GM19238 (cell line): Measurements from ENCODE around the gene UBE2H.
"Not testable (repeated sequence)": the region's sequence is repeated elsewhere in the genome, so short reads cannot be mapped to it uniquely, and the experiment has no call there.

ENCODE experiments used
- DNase-seq: peaks from one replicate; pipeline ENCODE4 v3.0.0; 2011; ENCODE audit warnings: low spot score; ENCODE audit not compliant: insufficient read length

UBE2H gene

GRCh38 chr7:129823143-129823542 lies 129.6 kb downstream of the UBE2H start:
- not testable (repeated sequence) for DNase-seq

- DNase-seq: no peak
These were observed 131.3 kb downstream of the UBE2H start for GRCh38 chr7:129821476-129821875.

GRCh38 chr7:129816742-129817141 lies 136.0 kb downstream of the UBE2H start:
- DNase-seq: no peak

GRCh38 chr7:129807863-129808262 lies 144.9 kb downstream of the UBE2H start:
- no peak for DNase-seq

GRCh38 chr7:129804890-129805719 lies 147.7 kb downstream of the UBE2H start:
- no peak for DNase-seq

DNA sequence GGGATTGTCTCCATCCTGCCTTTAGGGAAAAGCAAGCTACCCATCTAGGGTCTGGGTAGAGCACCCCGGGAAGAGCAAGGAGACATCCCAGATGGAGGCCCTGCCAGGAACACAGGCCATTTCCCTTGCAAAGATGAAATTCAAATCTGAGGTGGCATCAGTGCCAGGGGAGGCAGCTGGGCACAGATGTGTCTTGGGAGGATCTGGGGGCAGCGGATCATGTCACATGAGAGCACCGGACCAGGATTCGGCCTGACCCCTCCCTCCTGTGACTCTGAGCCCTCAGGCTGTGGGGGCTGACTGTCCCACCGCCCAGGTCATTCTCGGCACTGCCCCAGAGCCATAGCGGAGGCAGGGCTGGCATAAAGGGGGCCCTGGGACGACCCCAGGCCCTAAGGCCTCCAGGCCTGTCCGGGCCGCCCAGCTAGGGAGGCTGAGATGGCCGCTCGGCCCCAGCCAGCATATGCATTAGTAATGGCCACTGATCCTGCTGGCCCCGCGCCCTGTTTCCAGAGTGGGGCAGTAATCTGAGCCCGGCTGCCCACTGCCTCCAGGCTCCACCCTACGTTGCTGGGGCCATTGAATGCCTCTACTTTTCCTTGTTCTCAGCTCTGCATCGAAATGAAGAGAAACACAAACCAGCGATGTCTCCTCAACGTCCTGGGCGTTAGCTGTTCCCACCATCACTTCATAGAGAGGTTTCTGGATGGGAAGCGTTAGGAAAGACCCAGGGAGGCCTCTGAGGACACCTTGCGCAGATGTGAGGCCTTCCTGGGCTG lies 148.5 kb downstream of the UBE2H start:
- DNase-seq: no peak

DNA sequence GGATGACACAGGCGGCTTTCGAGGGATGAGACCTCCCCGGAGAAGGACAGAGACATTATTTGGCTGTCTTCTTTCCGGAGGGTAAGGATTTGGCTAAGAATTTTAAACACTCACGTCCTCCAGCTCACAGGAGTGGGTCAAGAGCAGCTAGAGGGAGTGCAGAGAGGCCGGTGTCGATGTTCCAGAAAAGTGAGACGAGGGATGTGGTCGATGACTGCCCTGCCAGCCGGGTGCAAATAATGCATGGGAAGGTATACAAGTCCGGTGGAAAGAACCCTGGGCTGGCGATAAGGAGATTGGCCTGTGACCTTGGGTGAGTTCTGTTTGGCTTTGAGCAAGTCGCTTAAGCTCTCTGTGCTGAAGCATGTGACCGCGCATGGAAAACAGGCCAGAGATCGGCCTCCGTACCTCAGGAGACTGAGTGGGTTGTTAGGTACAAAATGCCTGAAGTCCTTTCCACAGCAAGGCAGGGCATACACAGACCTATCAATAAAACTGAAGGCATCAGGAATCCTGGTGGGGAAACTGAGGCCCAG lies 149.1 kb downstream of the UBE2H start:
- DNase-seq: no peak

DNA sequence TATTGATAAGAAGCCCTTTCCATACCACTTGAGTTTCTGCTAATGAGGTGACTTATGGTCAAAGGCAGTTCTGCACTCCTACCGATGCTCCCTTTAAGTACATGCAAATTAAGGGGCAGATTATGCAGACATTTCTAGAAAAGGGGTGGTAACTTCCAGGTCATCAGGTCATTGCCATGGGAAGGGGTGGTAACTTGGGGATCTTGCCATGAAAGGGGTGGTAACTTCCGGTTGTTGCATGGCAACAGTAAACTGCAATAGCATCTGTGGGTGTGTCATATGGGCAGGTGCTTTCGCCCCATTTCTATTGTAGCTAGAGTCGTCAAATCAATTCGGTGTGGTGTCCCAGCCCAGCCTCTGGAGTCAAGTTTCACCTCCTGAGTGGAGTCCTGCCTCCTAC lies 150.9 kb downstream of the UBE2H start:
- no peak for DNase-seq

DNA sequence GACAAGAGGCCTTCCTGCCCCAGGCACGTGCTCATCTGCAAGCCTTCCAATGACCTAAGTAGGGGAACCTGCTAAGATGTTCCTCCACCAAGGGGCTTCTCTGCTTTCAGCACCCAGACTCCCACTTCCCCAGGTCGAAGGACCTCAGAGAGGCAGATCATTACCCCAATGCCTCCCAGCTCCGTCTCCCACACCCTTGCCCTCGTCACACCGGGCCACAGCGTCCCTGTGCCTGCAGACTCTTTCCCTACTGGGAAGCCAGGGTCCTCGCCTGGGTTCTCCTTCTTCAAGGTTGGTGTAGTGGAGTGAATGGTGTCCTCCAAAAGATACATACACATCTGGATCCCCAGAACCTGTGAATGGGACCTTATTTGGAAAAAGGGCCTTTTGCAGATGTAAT lies 151.9 kb downstream of the UBE2H start:
- DNase-seq: no peak

DNA sequence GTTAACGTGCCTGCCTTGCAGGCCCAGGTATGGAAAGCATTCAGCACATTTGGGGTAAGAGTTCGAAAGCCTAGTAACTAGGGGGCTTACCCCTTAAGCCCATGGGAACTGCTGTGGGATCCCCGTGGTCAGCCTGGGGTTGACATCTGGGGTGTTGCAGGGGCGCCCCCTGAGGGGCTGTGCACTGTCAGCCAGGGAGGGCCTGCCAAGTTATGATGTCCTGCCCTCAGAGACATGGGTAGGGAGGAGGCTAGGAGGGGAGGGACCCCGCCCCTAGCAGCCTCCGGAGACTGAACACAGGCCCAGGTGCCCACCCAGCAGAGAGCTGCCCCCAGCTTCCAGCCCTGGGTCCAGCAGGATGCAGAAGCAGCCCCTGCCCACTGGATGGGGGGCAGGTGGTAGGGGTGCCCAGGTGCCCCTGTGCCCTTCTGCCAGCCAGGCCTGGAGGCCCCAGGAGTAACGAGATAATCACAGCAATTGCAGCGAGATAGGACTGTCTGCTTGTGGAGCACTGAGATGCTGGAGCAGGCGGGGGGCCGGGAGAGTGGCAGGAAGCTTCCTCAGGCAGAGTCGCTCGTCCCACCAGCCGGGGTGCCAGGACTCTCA lies 153.3 kb downstream of the UBE2H start:
- DNase-seq: no peak

DNA sequence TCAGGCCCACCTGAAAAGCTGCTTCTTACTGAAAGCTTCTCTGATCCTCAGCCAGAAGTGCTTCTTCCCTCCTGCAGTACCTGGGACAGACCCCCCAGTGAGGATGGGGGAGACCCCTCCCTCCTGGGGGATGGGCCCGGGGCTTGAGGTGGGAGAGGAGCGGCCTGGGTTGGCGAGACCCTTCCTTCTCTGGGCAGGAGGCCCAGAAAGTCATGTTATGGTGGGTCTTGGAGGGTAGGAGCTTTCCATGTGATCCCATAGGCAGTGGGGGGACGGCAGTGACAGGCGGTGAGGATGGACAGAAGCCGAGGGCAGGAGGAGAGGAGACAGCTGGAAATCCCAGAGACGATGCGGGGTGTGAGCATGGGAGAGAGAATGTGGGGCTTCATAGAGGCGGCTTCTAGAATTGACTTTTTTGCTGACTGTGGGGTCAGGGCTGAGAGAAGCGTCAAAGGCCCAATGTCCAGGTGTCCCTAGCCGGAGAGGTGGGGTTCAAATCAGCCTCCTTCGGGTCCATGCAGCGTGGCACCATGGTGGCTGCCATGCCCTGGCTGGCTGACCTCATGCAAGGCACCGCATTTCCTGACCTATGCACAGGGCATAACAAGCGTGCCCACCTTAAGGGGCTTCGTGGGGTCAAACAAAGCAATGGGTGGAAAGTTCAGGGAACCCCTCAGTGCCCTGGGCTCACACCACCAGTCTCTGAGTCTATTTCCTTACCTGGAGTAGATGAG lies 154.0 kb downstream of the UBE2H start:
- no peak for DNase-seq

GRCh38 chr7:129797214-129797789 lies 155.5 kb downstream of the UBE2H start:
- DNase-seq: no peak

DNA sequence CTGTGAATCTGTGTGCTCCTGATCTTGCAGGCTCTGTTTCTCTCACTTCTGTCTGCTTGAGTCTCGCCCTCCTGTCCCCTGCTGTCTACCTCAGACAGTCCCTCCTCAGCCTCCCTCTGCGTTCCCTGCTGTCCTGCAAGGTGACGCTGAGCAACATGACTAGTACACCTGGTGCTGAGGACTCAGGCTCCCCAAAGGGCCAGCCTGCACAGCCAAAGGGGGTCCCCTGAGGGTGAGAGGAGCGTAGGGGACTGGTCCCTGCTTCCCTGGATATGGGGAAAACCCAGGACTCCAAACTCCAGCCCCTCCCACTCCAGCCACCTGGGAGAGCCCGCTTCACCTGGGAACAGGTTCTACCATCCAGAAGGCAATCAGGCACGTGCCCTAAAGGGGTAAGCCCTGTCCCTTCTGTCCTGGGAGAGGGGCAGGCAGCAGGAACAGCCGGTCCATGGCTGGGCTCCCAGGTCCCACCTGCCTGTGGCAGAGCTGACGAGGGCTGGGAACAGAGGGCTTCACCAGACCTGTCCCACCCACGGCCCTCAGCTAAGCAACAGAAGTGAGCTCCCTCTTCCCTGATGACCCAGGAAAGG lies 156.5 kb downstream of the UBE2H start:
- no peak for DNase-seq

- DNase-seq: not testable (repeated sequence)
These were observed 158.3 kb downstream of the UBE2H start for GRCh38 chr7:129794461-129794860.

DNA sequence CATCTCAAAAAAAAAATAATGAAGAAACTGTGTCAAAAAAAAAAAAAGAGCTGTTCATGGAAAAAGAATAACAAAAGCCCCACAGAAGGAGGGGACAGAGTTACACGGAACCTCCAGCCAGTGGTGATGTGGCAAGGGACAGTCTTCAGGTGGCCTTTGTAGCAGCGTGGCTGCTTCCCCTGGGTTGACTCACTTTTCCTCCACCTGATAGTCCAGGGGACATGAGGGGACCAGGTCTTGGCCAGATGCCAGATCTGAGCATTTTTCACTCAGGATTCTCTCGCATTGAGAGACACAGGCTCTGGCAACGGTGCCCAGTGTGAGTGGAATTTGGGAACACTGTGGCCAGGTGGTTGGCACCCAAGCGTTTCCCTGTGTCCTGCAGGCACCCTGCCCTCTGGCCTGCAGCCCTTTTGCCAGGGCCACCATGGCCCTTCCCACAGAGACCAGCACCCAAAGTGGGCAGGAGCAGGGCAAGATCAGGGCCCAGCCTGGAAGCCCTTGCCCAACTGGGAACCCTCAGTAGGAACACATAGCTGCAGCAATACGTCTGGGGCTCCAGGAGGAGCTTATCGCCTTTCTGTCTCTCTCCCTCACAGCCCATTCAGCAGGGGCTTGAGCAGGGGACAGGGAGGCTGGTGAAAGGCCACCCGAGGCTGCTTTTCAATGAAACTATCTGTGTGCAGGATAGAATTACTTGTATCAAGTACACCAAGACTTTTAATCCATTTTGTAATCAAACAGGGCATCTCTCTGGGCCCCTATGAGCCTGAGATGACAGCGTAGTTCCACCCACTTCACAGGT lies 159.1 kb downstream of the UBE2H start:
- no peak for DNase-seq

DNA sequence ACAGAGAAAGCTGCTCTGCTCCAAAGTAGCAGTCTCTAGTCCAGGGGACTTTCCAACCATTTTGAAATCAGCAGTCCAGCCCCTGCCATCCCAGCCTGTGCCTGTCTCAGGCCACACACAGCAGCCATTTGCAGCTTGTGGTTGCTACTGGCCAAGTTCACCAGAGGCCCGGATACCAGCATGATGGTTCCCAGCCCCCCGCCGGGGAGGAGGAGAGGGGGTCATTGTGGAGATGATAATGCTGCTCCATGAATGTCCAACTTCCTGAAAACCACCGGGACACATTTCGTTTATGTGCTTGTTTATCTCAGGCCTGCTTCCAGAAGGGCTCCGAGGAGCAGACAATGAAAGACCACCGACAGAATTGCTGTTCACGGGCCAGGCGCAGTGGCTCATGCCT lies 160.0 kb downstream of the UBE2H start:
- DNase-seq: no peak

DNA sequence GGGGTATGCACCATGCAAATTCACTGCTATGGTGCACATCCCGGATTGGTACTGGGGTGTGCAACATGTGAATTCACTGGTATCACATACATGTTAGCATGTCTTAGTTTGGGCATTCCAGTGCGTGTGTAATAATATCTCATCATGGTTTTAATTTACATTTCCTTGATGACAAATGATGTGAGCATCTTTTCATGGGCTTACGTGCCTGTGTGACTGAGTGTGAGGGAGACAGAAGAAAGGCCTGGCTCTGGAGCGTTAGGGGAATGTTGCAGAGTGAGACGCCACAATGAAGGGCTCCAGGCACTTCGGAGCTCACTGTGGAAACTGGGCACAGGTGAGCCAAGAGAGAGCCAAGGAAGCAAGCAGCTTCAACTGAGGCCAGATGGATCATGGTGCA lies 162.6 kb downstream of the UBE2H start:
- DNase-seq: no peak

DNA sequence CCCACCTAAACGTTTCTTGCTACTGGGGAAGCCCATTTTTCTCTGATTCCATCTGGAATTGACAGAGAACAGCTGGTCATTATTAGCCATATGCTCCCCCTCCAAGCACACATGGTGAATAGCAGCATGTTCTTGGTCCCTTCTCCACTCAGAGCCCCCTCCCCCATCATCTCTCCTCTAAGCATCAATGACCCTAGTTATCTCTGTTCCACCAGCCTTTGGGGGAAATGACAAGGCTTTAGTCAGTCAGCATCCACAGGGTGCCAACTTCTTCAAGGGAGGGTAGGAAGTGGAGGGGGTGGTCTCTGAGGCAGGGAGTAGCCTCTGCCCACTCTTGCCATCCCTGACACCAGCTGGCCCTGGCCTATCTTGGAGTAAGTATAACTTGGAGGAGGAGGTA lies 163.1 kb downstream of the UBE2H start:
- no peak for DNase-seq

DNA sequence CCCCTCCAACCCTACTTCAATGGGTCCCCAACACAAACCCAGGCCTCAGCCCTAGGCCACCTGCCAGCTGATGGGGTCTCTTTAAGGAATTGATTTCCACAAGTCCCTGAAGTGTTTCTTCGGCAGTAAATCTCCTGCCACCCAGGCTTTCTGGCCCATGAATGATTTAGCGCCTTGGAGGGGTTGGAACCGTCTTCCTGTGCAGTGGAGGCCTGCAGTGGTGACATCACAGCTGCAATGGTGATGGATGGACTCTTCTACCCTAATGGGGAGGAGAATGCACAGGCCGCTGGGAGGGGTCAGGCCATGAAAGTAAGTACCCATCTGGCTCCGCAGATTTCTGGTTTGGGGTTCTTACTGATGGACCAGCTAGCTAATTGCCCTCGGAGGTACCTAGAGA lies 163.8 kb downstream of the UBE2H start:
- no peak for DNase-seq
